Measurements from ENCODE around the gene ADM5. TPM values are rescaled to one million over a fixed set of nuclear protein-coding genes. Genes with fewer than 3 reads are reported as not detected.
A peak's percentile ranks its signal among the peaks of the same experiment; 100 is the strongest.

Gene ADM5
- total and polyA plus RNA-seq, 2 experiments from 2014 or later, result 2.8 to 5.7 TPM

DNA sequence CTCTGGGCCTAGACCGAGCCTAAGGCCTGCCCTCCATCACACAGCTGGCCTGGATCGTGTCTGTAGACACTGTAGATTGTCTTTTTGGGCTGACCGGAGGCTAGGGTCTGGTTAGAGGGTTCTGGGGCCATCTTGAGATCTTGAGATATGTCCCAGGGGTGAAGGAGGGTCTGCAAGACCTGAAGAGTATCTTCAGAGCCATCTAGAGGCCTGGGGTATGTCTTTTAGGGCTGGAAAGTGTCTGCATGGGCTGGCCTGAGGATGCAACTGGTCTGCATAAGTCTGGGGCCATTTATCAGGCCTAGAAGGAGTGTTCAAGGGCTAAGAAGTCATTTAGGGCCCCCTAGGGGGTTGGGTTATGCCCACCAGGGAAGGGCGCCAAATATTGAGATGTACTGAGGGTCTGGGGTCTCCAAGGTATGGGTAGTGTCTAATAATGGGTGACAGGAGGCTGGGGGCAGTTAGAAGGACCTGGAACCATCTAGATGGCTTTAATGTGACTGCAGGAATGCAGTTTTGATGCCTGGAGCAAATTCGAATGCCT is 46.8 kb upstream of the ADM5 start:
- Histone ChIP-seq H3K9me2 (ENCODE audit: insufficient read depth) (no peaks in the 10 kb centered on the region), H3K4me1 (ENCODE audit: insufficient read depth) (peaks cover 39% of the 10 kb centered on the region), H3F3A (replicated peaks; ENCODE audit: low read depth) (peaks cover 21% of the 10 kb centered on the region), H3K79me2 (replicated peaks; ENCODE audit: insufficient read depth) (peaks cover 26% of the 10 kb centered on the region), H3K4me2 (peak overlapping the region; percentile 83), H3K36me3 (ENCODE audit: insufficient read depth) (no peaks in the 10 kb centered on the region; the same call in 1 of the 2 replicates), H4K20me1 (replicated peaks; ENCODE audit: insufficient read depth) (peaks cover 13% of the 10 kb centered on the region), H3K27me3 (ENCODE audit: insufficient read depth) (peaks cover 11% of the 10 kb centered on the region; the same call in 1 of the 2 replicates), H2AFZ (peak overlapping the region; percentile 89; the same call in 1 of the 2 replicates), H3K4me3 (peak overlapping the region; percentile 100), H3K27ac (ENCODE audit: low read depth) (peak overlapping the region; percentile 96)
- Mint-ChIP-seq H3K4me1 (peaks cover 49% of the 10 kb centered on the region), H3K27me3 (ENCODE audit: insufficient read depth, low read depth, poor library complexity) (peaks cover 36% of the 10 kb centered on the region), H3K27ac (peak overlapping the region; percentile 96), H3K9me3 (no peaks in the 10 kb centered on the region), H3K4me3 (peak overlapping the region; percentile 97), H3K36me3 (ENCODE audit: low read depth) (peaks cover 23% of the 10 kb centered on the region)
- no peak for ATAC-seq
- DNase-seq (ENCODE audit: low spot score), result peak; percentile 54
- TF ChIP-seq, protein P1, sequence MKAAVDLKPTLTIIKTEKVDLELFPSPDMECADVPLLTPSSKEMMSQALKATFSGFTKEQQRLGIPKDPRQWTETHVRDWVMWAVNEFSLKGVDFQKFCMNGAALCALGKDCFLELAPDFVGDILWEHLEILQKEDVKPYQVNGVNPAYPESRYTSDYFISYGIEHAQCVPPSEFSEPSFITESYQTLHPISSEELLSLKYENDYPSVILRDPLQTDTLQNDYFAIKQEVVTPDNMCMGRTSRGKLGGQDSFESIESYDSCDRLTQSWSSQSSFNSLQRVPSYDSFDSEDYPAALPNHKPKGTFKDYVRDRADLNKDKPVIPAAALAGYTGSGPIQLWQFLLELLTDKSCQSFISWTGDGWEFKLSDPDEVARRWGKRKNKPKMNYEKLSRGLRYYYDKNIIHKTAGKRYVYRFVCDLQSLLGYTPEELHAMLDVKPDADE (IDR thresholded peaks at IDR 0.05), result no peak
- 0 out of 4 replicates have a peak, but pooled peaks of 1 of the 2 experiments have one; percentile 8 for TF ChIP-seq CTCF (conservative IDR thresholded peaks at IDR 0.05; ENCODE audit: low read depth in 2 of 2)

- Histone ChIP-seq H3K9me2 (ENCODE audit: insufficient read depth) (no peaks in the 10 kb centered on the region), H3K27me3 (ENCODE audit: insufficient read depth) (peaks cover 11% of the 10 kb centered on the region; the same call in 1 of the 2 replicates), H3K27ac (ENCODE audit: low read depth) (0 out of 2 replicates have a peak overlapping the region, but pooled peaks have one; percentile 96), H3K4me1 (ENCODE audit: insufficient read depth) (peaks cover 30% of the 10 kb centered on the region), H4K20me1 (replicated peaks; ENCODE audit: insufficient read depth) (peaks cover 13% of the 10 kb centered on the region), H3K36me3 (ENCODE audit: insufficient read depth) (no peaks in the 10 kb centered on the region; the same call in 1 of the 2 replicates), H3K79me2 (replicated peaks; ENCODE audit: insufficient read depth) (peaks cover 26% of the 10 kb centered on the region), H3K4me2 (peak overlapping the region; percentile 83), H2AFZ (no peak overlapping the region), H3K4me3 (peak overlapping the region; percentile 100; the same call in 1 of the 2 replicates), H3F3A (replicated peaks; ENCODE audit: low read depth) (peaks cover 21% of the 10 kb centered on the region)
- Mint-ChIP-seq H3K27me3 (ENCODE audit: insufficient read depth, low read depth, poor library complexity) (peaks cover 36% of the 10 kb centered on the region), H3K4me3 (peak overlapping the region; percentile 97), H3K27ac (no peak overlapping the region), H3K4me1 (peaks cover 42% of the 10 kb centered on the region), H3K36me3 (ENCODE audit: low read depth) (peaks cover 23% of the 10 kb centered on the region), H3K9me3 (no peaks in the 10 kb centered on the region)
- no peak for DNase-seq (ENCODE audit: low spot score)
- no peak for ATAC-seq
- TF ChIP-seq, protein P2, sequence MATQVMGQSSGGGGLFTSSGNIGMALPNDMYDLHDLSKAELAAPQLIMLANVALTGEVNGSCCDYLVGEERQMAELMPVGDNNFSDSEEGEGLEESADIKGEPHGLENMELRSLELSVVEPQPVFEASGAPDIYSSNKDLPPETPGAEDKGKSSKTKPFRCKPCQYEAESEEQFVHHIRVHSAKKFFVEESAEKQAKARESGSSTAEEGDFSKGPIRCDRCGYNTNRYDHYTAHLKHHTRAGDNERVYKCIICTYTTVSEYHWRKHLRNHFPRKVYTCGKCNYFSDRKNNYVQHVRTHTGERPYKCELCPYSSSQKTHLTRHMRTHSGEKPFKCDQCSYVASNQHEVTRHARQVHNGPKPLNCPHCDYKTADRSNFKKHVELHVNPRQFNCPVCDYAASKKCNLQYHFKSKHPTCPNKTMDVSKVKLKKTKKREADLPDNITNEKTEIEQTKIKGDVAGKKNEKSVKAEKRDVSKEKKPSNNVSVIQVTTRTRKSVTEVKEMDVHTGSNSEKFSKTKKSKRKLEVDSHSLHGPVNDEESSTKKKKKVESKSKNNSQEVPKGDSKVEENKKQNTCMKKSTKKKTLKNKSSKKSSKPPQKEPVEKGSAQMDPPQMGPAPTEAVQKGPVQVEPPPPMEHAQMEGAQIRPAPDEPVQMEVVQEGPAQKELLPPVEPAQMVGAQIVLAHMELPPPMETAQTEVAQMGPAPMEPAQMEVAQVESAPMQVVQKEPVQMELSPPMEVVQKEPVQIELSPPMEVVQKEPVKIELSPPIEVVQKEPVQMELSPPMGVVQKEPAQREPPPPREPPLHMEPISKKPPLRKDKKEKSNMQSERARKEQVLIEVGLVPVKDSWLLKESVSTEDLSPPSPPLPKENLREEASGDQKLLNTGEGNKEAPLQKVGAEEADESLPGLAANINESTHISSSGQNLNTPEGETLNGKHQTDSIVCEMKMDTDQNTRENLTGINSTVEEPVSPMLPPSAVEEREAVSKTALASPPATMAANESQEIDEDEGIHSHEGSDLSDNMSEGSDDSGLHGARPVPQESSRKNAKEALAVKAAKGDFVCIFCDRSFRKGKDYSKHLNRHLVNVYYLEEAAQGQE (IDR thresholded peaks at IDR 0.05; ENCODE audit: unreplicated experiment), result no peak
- TF ChIP-seq EZH2phosphoT487 (IDR thresholded peaks at IDR 0.05; ENCODE audit: unreplicated experiment) (no peak), EZH2 (IDR thresholded peaks at IDR 0.05; ENCODE audit: low read depth, unreplicated experiment) (no peak), CTCF (conservative IDR thresholded peaks at IDR 0.05; ENCODE audit: low read depth in 2 of 2) (no peak), ZNF331 (CRISPR knock-in tag; IDR thresholded peaks at IDR 0.05; ENCODE audit: low read depth) (no peak), POLR2AphosphoS5 (IDR thresholded peaks at IDR 0.05; ENCODE audit: low read depth) (no peak), NANOG (IDR thresholded peaks at IDR 0.05; ENCODE audit: borderline replicate concordance) (no peak), STAT1 (IDR thresholded peaks at IDR 0.05; ENCODE audit: unreplicated experiment) (no peak), CREB1 (CRISPR knock-in tag; IDR thresholded peaks at IDR 0.05; ENCODE audit: low read depth) (no peak)
Observed at GRCh38 chr19:49643466-49643865, 45.9 kb upstream of the ADM5 start.

Measured in GM23338 (cell line).